IMR-90 (cell line): ENCODE results near the gene FNDC3B. TPM values are rescaled to one million over a fixed set of nuclear protein-coding genes. Genes with fewer than 3 reads are reported as not detected.

Experiments
- ATAC-seq: fragments of 200-7000 bp; cut with Tn5 transposase; 2 replicates; pipeline ENCODE4 v1.9.1; 2020; ENCODE audit warnings: low read depth, mild to moderate bottlenecking, moderate library complexity
- BruUV-seq: library from RNA; stranded (reverse); fragments of 400-500 nt; replicated peaks from 2 replicates; lab custom pipeline; 2021; lab: Mats Ljungman, UMichigan
- CTCF ChIA-PET: fragments of 300-600 bp; formaldehyde crosslinking; extraction: SDS; loops from one replicate; lab custom pipeline; 2021; ENCODE audit warnings: antibody characterized with exemption; lab: Yijun Ruan, JAX
- POLR2A ChIA-PET: fragments of 300-600 bp; sonication (Branson Sonifier 250); formaldehyde crosslinking; loops from one replicate; lab custom pipeline; 2022; ENCODE audit warnings: antibody characterized with exemption; ENCODE audit not compliant: unreplicated experiment; lab: Charles Lee
- DNase-seq: peaks from one replicate; pipeline ENCODE4 v3.0.0; 2013
- H2AFZ ChIP-seq: replicated peaks from 2 replicates; pipeline ENCODE3; 2013; ENCODE audit warnings: low read length, mild to moderate bottlenecking; ENCODE audit not compliant: poor library complexity
- H2AK5ac ChIP-seq: 2 replicates; pipeline ENCODE4 v1.6.1; 2013; ENCODE audit warnings: low read depth, low read length, inconsistent platforms
- H2AK9ac ChIP-seq: replicated peaks from 2 replicates; pipeline ENCODE3; 2013; ENCODE audit warnings: mild to moderate bottlenecking, low read depth, low read length, moderate library complexity; ENCODE audit not compliant: poor library complexity
- H2BK120ac ChIP-seq: 2 replicates; pipeline ENCODE4 v1.6.1; 2013; ENCODE audit warnings: low read depth, low read length, inconsistent platforms
- H2BK15ac ChIP-seq: 3 replicates; pipeline ENCODE4 v1.6.1; 2013; ENCODE audit warnings: low read depth, low read length, inconsistent platforms
- H2BK20ac ChIP-seq: 2 replicates; pipeline ENCODE4 v1.6.1; 2013; ENCODE audit warnings: low read depth, mild to moderate bottlenecking, inconsistent platforms, low read length, moderate library complexity
- H2BK5ac ChIP-seq: 2 replicates; pipeline ENCODE4 v1.6.1; 2013; ENCODE audit warnings: mild to moderate bottlenecking, low read depth, low read length, inconsistent platforms; ENCODE audit not compliant: poor library complexity, severe bottlenecking
- H3K14ac ChIP-seq: replicated peaks from 2 replicates; pipeline ENCODE4 v1.6.1; 2013; ENCODE audit warnings: low read depth, low read length, inconsistent platforms
- H3K18ac ChIP-seq: 2 replicates; pipeline ENCODE4 v1.6.1; 2013; ENCODE audit warnings: low read depth, low read length, control low read depth
- H3K23ac ChIP-seq: 2 replicates; pipeline ENCODE4 v1.6.1; 2013; ENCODE audit warnings: low read depth, low read length, inconsistent platforms
- H3K27ac ChIP-seq: 2 replicates; pipeline ENCODE4 v1.5.1; 2013; ENCODE audit warnings: mild to moderate bottlenecking, control low read depth, low read length; ENCODE audit not compliant: insufficient read depth
- H3K27me3 ChIP-seq: 2 replicates; pipeline ENCODE4 v1.6.1; 2013; ENCODE audit warnings: low read length; ENCODE audit not compliant: control insufficient read depth, insufficient read depth
- H3K36me3 ChIP-seq: 2 replicates; pipeline ENCODE4 v1.6.1; 2013; ENCODE audit warnings: low read length, mixed read lengths; ENCODE audit not compliant: control insufficient read depth, insufficient read depth
- H3K4ac ChIP-seq: 2 replicates; pipeline ENCODE4 v1.6.1; 2013; ENCODE audit warnings: low read depth, low read length, inconsistent platforms
- H3K4me1 ChIP-seq: 2 replicates; pipeline ENCODE4 v1.6.1; 2013; ENCODE audit warnings: low read length, mixed read lengths; ENCODE audit not compliant: control insufficient read depth, insufficient read depth
- H3K4me2 ChIP-seq: 2 replicates; pipeline ENCODE4 v1.6.1; 2013; ENCODE audit warnings: low read depth, mild to moderate bottlenecking, control low read depth, low read length, moderate library complexity
- H3K4me3 ChIP-seq: 2 replicates; pipeline ENCODE4 v1.5.1; 2013; ENCODE audit warnings: low read depth, mild to moderate bottlenecking, control low read depth, low read length, moderate library complexity; ENCODE audit not compliant: insufficient read depth
- H3K56ac ChIP-seq: 2 replicates; pipeline ENCODE4 v1.6.1; 2013; ENCODE audit warnings: low read length, inconsistent platforms; ENCODE audit not compliant: insufficient read depth; ENCODE audit errors: extremely low read depth
- H3K79me1 ChIP-seq, 2 experiments: 2 replicates each; pipeline ENCODE4 v1.6.1; 2013; ENCODE audit warnings: low read length in 2 of 2, inconsistent platforms in 1 of 2, low read depth in 1 of 2
- H3K9ac ChIP-seq: 2 replicates; pipeline ENCODE4 v1.6.1; 2013; ENCODE audit warnings: low read depth, low read length, control low read depth
- H3K9me1 ChIP-seq: 2 replicates; pipeline ENCODE4 v1.6.1; 2013; ENCODE audit warnings: low read length, inconsistent platforms; ENCODE audit not compliant: insufficient read depth
- H3K9me3 ChIP-seq: 2 replicates; pipeline ENCODE4 v1.6.1; 2013; ENCODE audit warnings: low read length; ENCODE audit not compliant: control insufficient read depth, insufficient read depth
- H4K20me1 ChIP-seq: 2 replicates; pipeline ENCODE4 v1.6.1; 2013; ENCODE audit warnings: low read length, inconsistent platforms; ENCODE audit not compliant: insufficient read depth
- H4K5ac ChIP-seq: 2 replicates; pipeline ENCODE4 v1.6.1; 2013; ENCODE audit warnings: mild to moderate bottlenecking, low read depth, low read length, control low read depth
- H4K8ac ChIP-seq, 2 experiments: 2 replicates each; pipeline ENCODE4 v1.6.1; 2013; ENCODE audit warnings: low read depth in 2 of 2, low read length in 2 of 2, control low read depth in 1 of 2, inconsistent platforms in 1 of 2
- H4K91ac ChIP-seq: 2 replicates; pipeline ENCODE4 v1.6.1; 2013; ENCODE audit warnings: low read depth, low read length, inconsistent platforms; ENCODE audit not compliant: insufficient read depth
- CEBPB ChIP-seq: IDR thresholded peaks from 2 replicates; pipeline ENCODE4 v1.6.1; 2012; ENCODE audit warnings: low read depth, low read length, improper control_type of control experiment
- CHD1 ChIP-seq: IDR thresholded peaks from 2 replicates; pipeline ENCODE4 v1.6.1; 2012; ENCODE audit warnings: low read depth, low read length, improper control_type of control experiment
- FOS ChIP-seq: fragments of 150-350 bp; IDR thresholded peaks from 2 replicates; pipeline ENCODE4 v1.6.1; 2016; ENCODE audit warnings: low read depth, low read length
- MAZ ChIP-seq: IDR thresholded peaks from 2 replicates; pipeline ENCODE4 v1.6.1; 2012; ENCODE audit warnings: low read depth, mild to moderate bottlenecking, low read length, improper control_type of control experiment, moderate library complexity, borderline replicate concordance
- POLR2A ChIP-seq: IDR thresholded peaks from 2 replicates; pipeline ENCODE4 v1.6.1; 2012; ENCODE audit warnings: mild to moderate bottlenecking, low read depth, low read length
- RAD21 ChIP-seq: IDR thresholded peaks from 2 replicates; pipeline ENCODE4 v1.6.1; 2012; ENCODE audit warnings: low read length, improper control_type of control experiment
- RCOR1 ChIP-seq: IDR thresholded peaks from 2 replicates; pipeline ENCODE4 v1.6.1; 2012; ENCODE audit warnings: mild to moderate bottlenecking, low read length, improper control_type of control experiment; ENCODE audit not compliant: insufficient replicate concordance
- RFX5 ChIP-seq: IDR thresholded peaks from 2 replicates; pipeline ENCODE4 v1.8.0; 2012; ENCODE audit warnings: low read depth, mild to moderate bottlenecking, low read length, moderate library complexity
- SMC3 ChIP-seq: fragments of 150-350 bp; IDR thresholded peaks from 2 replicates; pipeline ENCODE4 v1.6.1; 2016; ENCODE audit warnings: low read depth, mild to moderate bottlenecking, antibody characterized with exemption, low read length, moderate library complexity
- USF2 ChIP-seq: fragments of 150-350 bp; IDR thresholded peaks from 2 replicates; pipeline ENCODE4 v1.6.1; 2017; ENCODE audit warnings: mild to moderate bottlenecking, antibody characterized with exemption, low read length, low read depth
- WGBS, 2 experiments: methylation state at CpG; one replicate each; pipeline versions ENCODE4 v1.1.5 to v1.1.7; 2013; ENCODE audit warnings: missing lambda C conversion rate in 2 of 2; ENCODE audit not compliant: insufficient read length in 1 of 2; ENCODE audit errors: extremely low coverage in 2 of 2; 5-methylcytosine and 5-hydroxymethylcytosine counted together
- dilution Hi-C: fragments of 300-500 bp; cut with HindIII; formaldehyde crosslinking; loops from one replicate; pipeline ENCODE4 v1.14.3; 2018; ENCODE audit warnings: low sequenced_read_pairs; ENCODE audit not compliant: unreplicated experiment
- in situ Hi-C: fragments of 300-500 bp; cut with MboI; formaldehyde crosslinking; loops from 3 replicates; pipeline ENCODE4 v1.14.3; 2019; ENCODE audit warnings: low sequenced_read_pairs, inconsistent platforms, mixed read lengths
- intact Hi-C: fragments of 100-400 bp; cut with micrococcal nuclease; formaldehyde crosslinking; loops from 2 replicates; pipeline ENCODE4 v1.10.0; 2022
- polyA plus RNA-seq, 3 experiments: library from polyadenylated mRNA; depleted of rRNA; stranded (reverse); fragments of >200 nt; gene quantifications; 2 replicates each; pipeline ENCODE4 v1.2.3, GENCODE V29; 2012; ENCODE audit warnings: low replicate concordance in 1 of 3
- total RNA-seq: library from RNA; depleted of rRNA; stranded (reverse); fragments of >200 nt; gene quantifications from 2 replicates; pipeline ENCODE4 v1.2.3, GENCODE V29; 2012

Gene FNDC3B
- total and polyA plus RNA-seq, 2 of the 4 experiments (the other 2 are of a cell fraction) = 23.9 to 150 TPM

- ChIA-PET CTCF (interaction anchor here (1.5 kb wide), 1 partner anchor 10 kb away, joined by 4 read pairs; no protein-coding TSS in a partner anchor), POLR2A (no interaction called here)
- in situ Hi-C loops = no loop called here
- Histone ChIP-seq H3K36me3 (peaks cover 9% of the 10 kb centered on the region), H2BK15ac (no peak overlapping the region), H4K20me1 (peaks cover 95% of the 10 kb centered on the region), H4K91ac (no peak overlapping the region), H3K14ac (no peak overlapping the region; the same call in 1 of the 2 replicates), H3K4me2 (peak overlapping the region; percentile 30; the same call in 1 of the 2 replicates), H3K4ac (peak overlapping the region; percentile 24; the same call in 1 of the 2 replicates), H2AK9ac (no peak overlapping the region), H2BK120ac (no peak overlapping the region), H3K4me3 (no peak overlapping the region), H4K8ac (peak overlapping the region in 1 of 2 experiments; percentile 44; a peak in 2 of 4 replicates), H3K56ac (no peak overlapping the region), H2AK5ac (no peak overlapping the region), H3K9ac (no peak overlapping the region), H2AFZ (no peak overlapping the region), H3K18ac (peak overlapping the region; percentile 17; the same call in 1 of the 2 replicates), H3K27me3 (no peaks in the 10 kb centered on the region), H3K79me1 (peaks cover 22 to 83% of the 10 kb centered on the region in 2 experiments), H3K9me1 (peaks cover 23% of the 10 kb centered on the region), H3K23ac (peak overlapping the region; percentile 33; the same call in 1 of the 2 replicates), H4K5ac (no peak overlapping the region), H2BK20ac (no peak overlapping the region), H3K4me1 (peaks cover 18% of the 10 kb centered on the region), H3K9me3 (no peaks in the 10 kb centered on the region), H3K27ac (peak overlapping the region; percentile 2; the same call in 1 of the 2 replicates), H2BK5ac (no peak overlapping the region)
- WGBS, 2 experiments = no CpG with 5 or more reads among the region's 7 CpGs
- ATAC-seq (no peak), DNase-seq (peak; percentile 68)
- dilution Hi-C loops = no loop called here
- intact Hi-C loops = no loop called here
- no TSS peak for BruUV-seq
- TF ChIP-seq CHD1 = no peak
- no peak for TF ChIP-seq USF2
- TF ChIP-seq MAZ = no peak
- no peak for TF ChIP-seq RCOR1
- no peak for TF ChIP-seq RAD21
- TF ChIP-seq CEBPB = no peak
- no peak for TF ChIP-seq FOS
- no peak for TF ChIP-seq POLR2A
- no peak for TF ChIP-seq RFX5
- TF ChIP-seq SMC3 = no peak
These were observed 26.8 kb downstream of the FNDC3B start for GRCh38 chr3:172065967-172066762.
